Suppressor macrophage treated with lipopolysaccharide for 1 hour (primary cell): ENCODE results near the gene PRKCA.

Source experiments
- DNase-seq, 3 donors: peaks; one replicate each; pipeline ENCODE4 v3.0.0-alpha.2; 2020 to 2022

The PRKCA gene

GRCh38 chr17:66634193-66634592, 331.8 kb downstream of the PRKCA start:
- peak in 1 of 3 donors; percentile 34 for DNase-seq

DNA sequence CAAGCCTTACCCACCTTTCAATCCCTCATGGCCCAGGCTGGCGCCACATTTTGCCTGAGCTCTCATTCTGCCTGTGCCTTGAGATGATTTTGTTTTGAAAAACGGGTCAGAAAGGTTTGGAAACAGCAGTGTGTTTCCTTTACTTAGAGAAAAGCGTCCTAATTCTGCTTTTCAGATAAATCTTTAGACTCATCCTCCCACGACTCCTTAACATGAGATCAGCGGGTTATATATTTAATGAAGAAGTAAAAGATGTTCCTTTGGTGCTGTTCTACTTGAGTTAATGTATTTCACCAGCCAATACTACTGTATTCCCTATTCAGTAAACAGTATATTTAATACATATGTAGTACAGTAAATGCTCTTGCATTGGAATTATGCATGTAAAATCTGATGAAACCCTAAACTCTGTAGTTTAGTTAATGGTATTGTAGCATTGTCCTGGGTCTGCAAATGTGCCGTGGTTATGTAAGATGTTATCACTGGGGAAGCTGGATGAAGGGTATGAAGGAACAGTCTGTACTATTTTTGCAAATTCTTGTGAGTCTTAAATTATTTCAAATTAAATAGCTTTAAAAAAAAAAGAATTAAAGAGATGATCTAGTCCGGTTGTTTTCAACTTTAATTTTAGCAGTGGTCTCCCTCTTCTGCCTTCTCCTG, 333.1 kb downstream of the PRKCA start:
- DNase-seq: peak; percentile 25 to 63 (median 51)

DNA sequence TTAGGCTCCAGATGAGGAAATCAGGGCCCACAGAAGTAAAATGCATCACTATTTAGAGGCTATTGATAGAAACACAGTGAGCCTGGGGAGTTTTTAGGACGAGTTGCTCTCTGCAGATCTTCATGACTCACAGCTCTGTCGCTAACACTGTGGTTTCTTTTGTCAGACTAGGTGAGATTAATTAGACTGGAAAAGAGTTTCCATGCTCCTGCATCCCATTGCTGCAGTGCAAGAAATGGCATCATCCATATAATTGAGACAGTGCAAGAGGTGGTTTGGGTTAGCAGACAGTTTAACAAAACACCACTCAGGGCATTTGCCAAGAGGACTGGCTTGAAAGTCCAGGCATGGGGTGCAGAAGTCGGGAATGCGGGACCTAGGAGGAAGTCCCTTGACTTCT, 333.7 kb downstream of the PRKCA start:
- peak; percentile 49 to 69 (median 52) for DNase-seq

DNA sequence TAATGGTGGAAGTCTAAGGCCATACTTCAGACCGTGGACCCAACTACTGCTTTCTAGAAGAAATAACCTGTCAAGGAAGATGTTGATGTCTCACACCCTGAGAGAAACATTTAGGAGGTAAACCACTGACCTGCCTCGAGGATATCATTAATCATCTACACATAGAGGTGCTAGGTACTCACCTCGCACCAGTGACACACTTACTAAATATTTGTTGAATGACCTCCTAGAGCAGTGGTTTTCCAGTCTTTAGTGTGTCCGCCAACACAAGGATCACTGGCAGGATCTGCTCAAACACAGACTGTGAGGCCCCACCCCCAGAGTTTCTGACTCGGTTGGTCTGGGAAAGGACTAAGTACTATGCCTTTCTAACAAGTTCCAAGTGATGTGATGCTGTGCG, 335.1 kb downstream of the PRKCA start:
- DNase-seq: no peak

- DNase-seq: no peak
Measured at GRCh38 chr17:66638707-66639479, 336.5 kb downstream of the PRKCA start.

DNA sequence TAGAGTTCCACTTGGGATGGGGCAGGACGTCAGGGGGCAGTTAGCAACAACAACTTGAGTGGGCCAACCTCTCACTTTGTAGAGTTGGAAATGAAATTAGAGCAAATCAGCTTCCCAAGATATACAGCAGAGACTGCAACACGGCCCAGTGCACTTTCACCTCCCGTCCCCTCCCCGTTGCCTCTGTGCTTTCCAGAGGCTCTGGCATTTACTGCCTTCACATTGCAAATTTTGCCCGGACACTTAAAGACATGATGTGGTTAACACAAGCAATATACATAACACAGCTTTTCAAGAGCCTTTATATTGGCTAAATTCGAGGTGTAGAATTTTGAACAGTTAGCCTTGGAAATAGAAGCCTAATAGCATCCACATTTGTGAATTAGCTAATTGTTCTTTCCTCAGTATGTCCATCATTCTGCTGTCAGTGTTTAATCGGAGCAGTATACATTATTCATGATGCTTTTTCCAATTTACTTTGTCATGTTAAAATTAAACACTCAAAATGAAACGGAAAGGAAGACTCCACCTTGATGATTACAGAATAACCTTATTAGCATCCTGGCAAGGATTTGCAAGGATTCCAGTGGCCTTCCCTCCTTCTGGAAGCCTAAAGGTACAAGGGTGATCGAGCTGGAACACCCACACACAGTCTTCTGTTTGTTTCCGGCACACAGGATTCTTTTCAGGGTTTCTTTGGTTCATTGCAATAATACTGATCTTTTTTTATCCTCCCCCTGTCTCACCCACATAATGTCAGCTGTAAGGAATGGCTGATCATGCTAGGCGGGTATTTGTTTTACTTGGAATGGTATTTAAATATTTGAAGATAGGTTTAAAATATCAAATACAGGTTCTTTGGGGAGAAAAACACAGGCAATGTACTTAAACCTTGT, 341.6 kb downstream of the PRKCA start:
- DNase-seq: no peak

- no peak for DNase-seq
Measured at GRCh38 chr17:66645259-66645658, 342.8 kb downstream of the PRKCA start.

DNA sequence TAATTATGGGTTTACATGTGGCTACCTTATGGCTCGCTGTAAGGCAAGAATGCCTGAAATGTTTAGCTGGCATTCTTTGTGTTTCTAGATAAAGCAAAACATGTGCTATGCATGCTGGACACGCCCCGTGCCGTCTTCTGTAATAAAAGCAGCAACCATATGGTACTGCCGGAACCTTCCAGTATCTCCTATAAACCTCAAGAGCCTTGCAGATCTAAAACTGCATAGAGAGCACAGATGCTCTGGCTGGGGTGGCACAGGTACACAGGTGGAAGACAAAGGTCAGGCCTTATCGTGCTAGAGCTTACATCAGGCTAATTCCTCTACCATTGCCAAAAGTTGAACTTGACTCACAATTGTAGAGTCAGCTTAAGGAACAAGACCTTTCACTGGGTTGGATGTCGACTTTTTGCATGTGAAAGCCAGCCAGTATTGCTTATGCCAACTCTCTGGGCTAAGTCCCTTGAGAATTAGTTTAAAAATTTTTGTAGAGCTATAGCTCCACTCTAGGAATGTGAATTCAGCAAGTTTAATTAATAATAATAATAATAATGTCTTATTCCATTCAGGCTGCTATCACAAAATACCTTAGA, 345.1 kb downstream of the PRKCA start:
- no peak for DNase-seq

- no peak for DNase-seq
Measured at GRCh38 chr17:66649818-66650543, 347.6 kb downstream of the PRKCA start.

DNA sequence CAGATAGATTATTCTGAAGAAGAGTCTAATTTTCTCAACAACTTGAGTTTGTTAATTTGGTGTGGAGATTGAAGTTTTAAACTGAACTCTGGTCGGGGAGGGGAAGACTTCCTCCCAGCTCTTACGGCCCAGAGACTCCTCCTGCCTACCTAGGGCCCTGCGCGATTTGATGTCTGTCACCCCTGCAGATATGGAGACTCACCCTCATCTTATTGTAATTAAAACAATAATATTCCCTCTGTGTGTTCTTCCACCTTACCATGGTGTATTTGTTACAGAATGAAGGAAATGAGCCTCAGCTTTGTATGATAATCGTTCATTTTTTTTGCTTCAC, 348.1 kb downstream of the PRKCA start:
- no peak for DNase-seq

GRCh38 chr17:66652840-66653507, 350.6 kb downstream of the PRKCA start:
- DNase-seq: peak in 1 of 3 donors; percentile 27

- peak; percentile 42 to 61 (median 57) for DNase-seq
Measured at GRCh38 chr17:66654106-66654740, 351.8 kb downstream of the PRKCA start.

- no peak for DNase-seq
Measured at GRCh38 chr17:66654764-66655163, 352.4 kb downstream of the PRKCA start.

DNA sequence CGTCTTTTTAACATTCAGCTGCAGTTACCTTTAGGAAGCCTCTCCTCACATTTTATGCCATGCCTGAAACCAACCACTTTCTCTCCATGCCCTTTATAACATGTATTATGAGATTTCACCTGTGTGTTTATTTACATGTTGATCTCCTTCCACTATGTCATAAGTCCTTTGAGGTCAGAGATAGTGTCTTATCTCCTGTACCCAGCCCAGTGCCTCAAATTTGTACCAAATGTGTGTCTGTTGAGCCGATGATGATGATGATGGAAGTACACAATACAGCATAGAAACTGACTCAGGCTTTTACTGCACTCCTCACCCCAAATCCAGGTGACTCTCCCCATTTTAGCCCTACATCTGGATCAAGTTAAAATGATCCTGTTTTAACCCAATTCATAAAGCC, 353.0 kb downstream of the PRKCA start:
- DNase-seq: no peak

GRCh38 chr17:66655861-66656260, 353.4 kb downstream of the PRKCA start:
- DNase-seq: peak; percentile 89 to 95 (median 93)

- peak; percentile 42 to 48 (median 42) for DNase-seq
Measured at GRCh38 chr17:66661411-66662256, 359.2 kb downstream of the PRKCA start.

GRCh38 chr17:66662496-66662895, 360.1 kb downstream of the PRKCA start:
- no peak for DNase-seq

DNA sequence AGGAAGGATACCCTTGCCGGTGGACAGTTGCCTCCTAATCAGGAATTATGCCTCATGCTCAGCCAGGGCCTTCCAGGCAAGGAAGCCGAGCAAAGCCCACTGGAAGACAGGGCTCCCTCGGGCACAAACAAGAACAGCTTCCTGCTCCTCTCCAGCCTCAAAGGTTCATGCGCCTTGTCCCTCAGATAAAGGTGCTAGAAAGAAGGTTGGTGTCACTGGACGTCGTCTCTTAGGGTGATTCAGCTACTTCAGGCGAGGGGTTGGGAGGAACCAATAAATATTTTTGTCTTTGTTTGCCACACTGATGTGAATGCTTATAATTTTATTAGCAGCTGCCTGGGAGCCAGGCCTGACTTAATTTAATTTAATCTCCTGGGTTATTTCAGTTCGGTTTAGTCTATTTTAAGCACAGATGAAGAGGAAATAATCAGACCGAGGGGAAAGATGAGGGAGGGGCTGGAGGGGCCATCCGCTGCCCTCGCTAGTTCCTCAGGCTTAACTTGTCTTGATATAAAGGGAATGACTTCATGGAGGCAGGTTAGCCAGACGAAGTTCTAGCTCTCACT, 360.7 kb downstream of the PRKCA start:
- no peak for DNase-seq

DNA sequence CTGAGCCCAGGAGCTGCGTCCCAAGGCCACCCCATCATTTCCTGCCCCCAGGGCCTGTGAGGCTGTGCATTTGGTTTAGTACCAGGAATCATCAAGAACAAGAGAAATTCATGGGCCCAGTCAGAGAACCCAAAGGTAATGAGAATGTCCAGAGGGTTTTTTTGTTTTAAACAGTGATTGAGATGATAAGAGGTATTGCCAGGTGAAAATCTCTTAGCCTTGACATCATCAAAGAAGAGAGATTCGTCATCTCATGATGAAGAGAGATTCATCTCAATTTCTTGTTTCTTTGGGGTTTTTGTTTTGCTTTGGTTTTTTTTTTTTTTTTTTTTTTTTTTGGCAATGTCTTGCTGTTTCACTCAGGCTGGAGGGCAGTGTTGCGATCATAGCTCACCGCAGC, 361.9 kb downstream of the PRKCA start:
- no peak for DNase-seq

GRCh38 chr17:66665194-66665593, 362.8 kb downstream of the PRKCA start:
- no peak for DNase-seq
